ENCODE measurements around the gene RBP3.

DNA sequence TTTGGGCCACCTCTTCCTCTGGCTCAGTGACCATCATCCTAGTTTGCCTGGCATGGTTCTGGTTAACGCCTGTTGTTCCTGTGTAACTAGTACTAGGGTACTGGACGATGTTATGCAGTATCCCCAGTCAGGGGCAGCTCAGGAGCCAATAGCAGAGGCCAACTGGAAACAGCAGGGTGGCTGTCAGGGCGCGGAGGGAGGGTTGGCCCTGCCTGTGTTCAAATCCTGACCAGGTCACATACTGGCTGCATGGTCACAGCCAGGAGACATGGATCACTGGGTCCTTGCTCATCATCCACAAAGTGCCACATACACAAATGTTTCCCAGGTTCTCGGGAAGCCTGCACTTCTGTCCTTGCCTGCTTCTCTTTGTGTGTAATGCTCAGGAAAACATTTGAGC lies 12.3 kb upstream of the RBP3 start:
- TF ChIP-seq POLR2A (IDR thresholded peaks at IDR 0.05): no peak
- TF ChIP-seq, protein P1, sequence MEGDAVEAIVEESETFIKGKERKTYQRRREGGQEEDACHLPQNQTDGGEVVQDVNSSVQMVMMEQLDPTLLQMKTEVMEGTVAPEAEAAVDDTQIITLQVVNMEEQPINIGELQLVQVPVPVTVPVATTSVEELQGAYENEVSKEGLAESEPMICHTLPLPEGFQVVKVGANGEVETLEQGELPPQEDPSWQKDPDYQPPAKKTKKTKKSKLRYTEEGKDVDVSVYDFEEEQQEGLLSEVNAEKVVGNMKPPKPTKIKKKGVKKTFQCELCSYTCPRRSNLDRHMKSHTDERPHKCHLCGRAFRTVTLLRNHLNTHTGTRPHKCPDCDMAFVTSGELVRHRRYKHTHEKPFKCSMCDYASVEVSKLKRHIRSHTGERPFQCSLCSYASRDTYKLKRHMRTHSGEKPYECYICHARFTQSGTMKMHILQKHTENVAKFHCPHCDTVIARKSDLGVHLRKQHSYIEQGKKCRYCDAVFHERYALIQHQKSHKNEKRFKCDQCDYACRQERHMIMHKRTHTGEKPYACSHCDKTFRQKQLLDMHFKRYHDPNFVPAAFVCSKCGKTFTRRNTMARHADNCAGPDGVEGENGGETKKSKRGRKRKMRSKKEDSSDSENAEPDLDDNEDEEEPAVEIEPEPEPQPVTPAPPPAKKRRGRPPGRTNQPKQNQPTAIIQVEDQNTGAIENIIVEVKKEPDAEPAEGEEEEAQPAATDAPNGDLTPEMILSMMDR (IDR thresholded peaks at IDR 0.05): no peak

All from heart left ventricle (tissue), 13 donors.